K562 (cell line): ENCODE measurements around the gene BOLA3. TPM values are rescaled to one million over a fixed set of nuclear protein-coding genes. Genes with fewer than 3 reads are reported as not detected.

Source experiments
- ATF2 ChIP-seq: sonication (generic); formaldehyde crosslinking; IDR thresholded peaks from 2 replicates; pipeline ENCODE4 v1.8.1; 2022; ENCODE audit warnings: missing genetic modification reagents
- CEBPZ ChIP-seq: fragments of 150-350 bp; IDR thresholded peaks from 2 replicates; pipeline ENCODE4 v1.6.1; 2014; ENCODE audit warnings: low read depth, mild to moderate bottlenecking, low read length, borderline replicate concordance
- CHD2 ChIP-seq: IDR thresholded peaks from 2 replicates; pipeline ENCODE4 v1.6.1; 2011; ENCODE audit warnings: low read depth, low read length
- CHD4 ChIP-seq: fragments of 200-600 bp; sonication (generic); IDR thresholded peaks from 3 replicates; pipeline ENCODE4 v1.6.1; 2012; ENCODE audit warnings: low read depth, mild to moderate bottlenecking, mixed read lengths, low read length, inconsistent platforms; ENCODE audit not compliant: insufficient read depth, insufficient replicate concordance, poor library complexity, severe bottlenecking
- CTBP1 ChIP-seq: fragments of 450-650 bp; IDR thresholded peaks from 2 replicates; pipeline ENCODE4 v1.6.1; 2016; ENCODE audit warnings: borderline replicate concordance
- ELK1 ChIP-seq: sonication (generic); formaldehyde crosslinking; IDR thresholded peaks from 2 replicates; pipeline ENCODE4 v1.8.1; 2022; ENCODE audit warnings: missing genetic modification reagents
- HDAC2 ChIP-seq: fragments of 450-650 bp; IDR thresholded peaks from 2 replicates; pipeline ENCODE4 v1.6.1; 2016; ENCODE audit warnings: mild to moderate bottlenecking
- MAFG ChIP-seq: fragments of 450-650 bp; conservative IDR thresholded peaks from 2 replicates; pipeline ENCODE4 v1.6.1; 2016; ENCODE audit warnings: missing genetic modification characterization, missing compliant biosample characterization
- MLX ChIP-seq, 2 experiments: fragments of 450-650 bp in 1 of 2; sonication (generic) in 1 of 2; formaldehyde crosslinking; conservative IDR thresholded peaks; 2 replicates each; pipeline versions ENCODE4 v1.4.0 to v1.8.1; 2020 to 2022; ENCODE audit warnings: mild to moderate bottlenecking in 1 of 2, missing genetic modification reagents in 1 of 2
- MTA2 ChIP-seq: fragments of 450-650 bp; IDR thresholded peaks from 2 replicates; pipeline ENCODE4 v1.6.1; 2016; ENCODE audit warnings: low read depth
- SAP30 ChIP-seq: fragments of 200-600 bp; sonication (generic); IDR thresholded peaks from 2 replicates; pipeline ENCODE4 v1.6.1; 2012; ENCODE audit warnings: borderline replicate concordance, low read depth, mild to moderate bottlenecking, moderate library complexity, low read length, control low read depth, inconsistent platforms; ENCODE audit not compliant: insufficient read depth, poor library complexity, severe bottlenecking
- SMARCB1 ChIP-seq: IDR thresholded peaks from 2 replicates; pipeline ENCODE4 v1.6.1; 2011; ENCODE audit warnings: improper control_type of control experiment, low read depth; ENCODE audit not compliant: insufficient read length
- SRSF3 ChIP-seq: fragments of 200-400 bp; formaldehyde crosslinking; IDR thresholded peaks from 2 replicates; pipeline ENCODE4 v1.6.1; 2016; ENCODE audit warnings: mild to moderate bottlenecking, low read length, moderate library complexity; ENCODE audit not compliant: insufficient read depth
- TOE1 ChIP-seq, 2 experiments: fragments of 450-650 bp in 1 of 2; sonication (generic) in 1 of 2; formaldehyde crosslinking in 1 of 2; IDR thresholded peaks; 2 replicates each; pipeline versions ENCODE4 v1.7.1 to v1.8.0; 2016 to 2022; ENCODE audit warnings: borderline replicate concordance in 2 of 2, mild to moderate bottlenecking in 2 of 2, antibody characterized with exemption in 1 of 2, inconsistent platforms in 1 of 2, low read depth in 1 of 2, missing genetic modification reagents in 1 of 2, moderate library complexity in 1 of 2
- ZNF133 ChIP-seq: fragments of 250-450 bp; sonication (Bioruptor Pico); IDR thresholded peaks from 2 replicates; pipeline ENCODE4 v1.4.0; 2020; ENCODE audit warnings: mild to moderate bottlenecking
- ZNF263 ChIP-seq: sonication (generic); formaldehyde crosslinking; IDR thresholded peaks from 2 replicates; pipeline ENCODE4 v1.8.0; 2022; ENCODE audit warnings: mild to moderate bottlenecking, missing genetic modification reagents, borderline replicate concordance
- ZNF444 ChIP-seq: fragments of 250-450 bp; sonication (Bioruptor Pico); IDR thresholded peaks from 2 replicates; pipeline ENCODE4 v1.4.0; 2020; ENCODE audit warnings: mild to moderate bottlenecking, moderate library complexity
- polyA plus RNA-seq, 8 experiments: library from polyadenylated mRNA; depleted of rRNA in 4 of 8; stranded (reverse) in 5 of 8; unstranded in 3 of 8; fragments of >200 nt; fragmentation: Nextera tagmentation in 2 of 8; fragmentation: Illumina TruSeq in 1 of 8; extraction: Ambion mirVana in 2 of 8; extraction: Trizol in 1 of 8; gene quantifications; 2 replicates each; pipeline versions ENCODE4 v1.2.1 to v1.2.3, GENCODE V29; 2011 to 2014; ENCODE audit warnings: inconsistent platforms in 1 of 8, missing spikeins in 1 of 8
- total RNA-seq, 7 experiments: library from RNA; depleted of rRNA in 6 of 7; stranded (reverse); fragments of >200 nt in 6 of 7; fragmentation: Illumina TruSeq in 2 of 7; extraction: Trizol in 2 of 7; gene quantifications; 2 replicates each; pipeline versions ENCODE4 v1.2.1 to v1.2.3, GENCODE V29; 2011 to 2021; ENCODE audit warnings: low replicate concordance in 1 of 7

BOLA3 gene
- total and polyA plus RNA-seq, 9 of the 15 experiments (the other 6 are each of a cell fraction or from before 2014, with no cell fraction given): 149 to 619 (median 255) TPM

GRCh38 chr2:74147727-74148456 is at the start of gene BOLA3 (continued):
- peak; percentile 52; the same call in 1 of the 2 replicates for TF ChIP-seq TOE1 (IDR thresholded peaks at IDR 0.05; ENCODE audit: borderline replicate concordance)
- TF ChIP-seq TOE1 (CRISPR knock-in tag; IDR thresholded peaks at IDR 0.05; ENCODE audit: borderline replicate concordance, low read depth): no peak
- TF ChIP-seq CTBP1: peak; percentile 78
- no peak for TF ChIP-seq MLX (CRISPR knock-in tag; conservative IDR thresholded peaks at IDR 0.05)
- peak; percentile 93 for TF ChIP-seq SAP30
- no peak for TF ChIP-seq ZNF444 (CRISPR knock-in tag)
- no peak for TF ChIP-seq ATF2
- TF ChIP-seq MAFG (tag): no peak
- no peak for TF ChIP-seq CHD2
- TF ChIP-seq MTA2: no peak
- 0 out of 2 replicates have a peak, but pooled peaks have one; percentile 2 for TF ChIP-seq ZNF263
- TF ChIP-seq ELK1 (CRISPR knock-in tag): no peak
- TF ChIP-seq HDAC2: peak; percentile 33; the same call in 1 of the 2 replicates
- no peak for TF ChIP-seq SMARCB1
- no peak for TF ChIP-seq SRSF3
- no peak for TF ChIP-seq ZNF133 (CRISPR knock-in tag)
- TF ChIP-seq CHD4: no peak
- no peak for TF ChIP-seq CEBPZ
